Panc1 (cell line): ENCODE measurements around the gene ENHO. TPM values are rescaled to one million over a fixed set of nuclear protein-coding genes. Genes with fewer than 3 reads are reported as not detected.

Source experiments
- ATAC-seq: fragments of 200-7000 bp; cut with Tn5 transposase; 2 replicates; pipeline ENCODE4 v1.9.1; 2020; ENCODE audit warnings: mild to moderate bottlenecking, moderate library complexity
- BruUV-seq: library from RNA; stranded (reverse); fragments of 400-500 nt; replicated peaks from 2 replicates; lab custom pipeline; 2021; lab: Mats Ljungman, UMichigan
- CTCF ChIA-PET: fragments of 300-600 bp; sonication (Branson Sonifier 250); formaldehyde crosslinking; loops from one replicate; lab custom pipeline; 2022; ENCODE audit warnings: antibody characterized with exemption; lab: Charles Lee
- POLR2A ChIA-PET: fragments of 300-600 bp; sonication (Branson Sonifier 250); formaldehyde crosslinking; loops from one replicate; lab custom pipeline; 2022; ENCODE audit warnings: antibody characterized with exemption; lab: Charles Lee
- DNase-seq: peaks from one replicate; pipeline ENCODE4 v3.0.0-alpha.2; 2010; ENCODE audit warnings: low read depth, low spot score
- H3K27ac ChIP-seq: 2 replicates; pipeline ENCODE4 v1.5.1; 2011; ENCODE audit warnings: mild to moderate bottlenecking, low read length, inconsistent platforms
- H3K27me3 ChIP-seq: fragments of 200-500 bp; sonication (Bioruptor generic); 2 replicates; pipeline ENCODE4 v1.6.0; 2014; ENCODE audit warnings: low read length, inconsistent platforms; ENCODE audit not compliant: control insufficient read depth, insufficient read depth
- H3K36me3 ChIP-seq: fragments of 200-500 bp; sonication (Bioruptor generic); 2 replicates; pipeline ENCODE4 v1.5.1; 2014; ENCODE audit warnings: inconsistent platforms, mild to moderate bottlenecking, low read length, moderate library complexity; ENCODE audit not compliant: control insufficient read depth, insufficient read depth
- H3K4me1 ChIP-seq: 2 replicates; pipeline ENCODE4 v1.5.1; 2011; ENCODE audit warnings: inconsistent platforms, mild to moderate bottlenecking, low read length, moderate library complexity; ENCODE audit not compliant: control insufficient read depth, insufficient read depth
- H3K4me3 ChIP-seq, 2 experiments: 2 replicates each; pipeline ENCODE4 v1.5.1; 2011 to 2012; ENCODE audit warnings: low read depth in 2 of 2, low read length in 2 of 2, mild to moderate bottlenecking in 2 of 2, inconsistent platforms in 1 of 2, moderate library complexity in 1 of 2
- H3K9me3 ChIP-seq: fragments of 200-500 bp; sonication (Bioruptor generic); 2 replicates; pipeline ENCODE4 v1.5.1; 2014; ENCODE audit warnings: low read depth, mild to moderate bottlenecking, inconsistent platforms, low read length, moderate library complexity; ENCODE audit not compliant: control insufficient read depth, insufficient read depth
- CTCF ChIP-seq: fragments of 450-650 bp; IDR thresholded peaks from 2 replicates; pipeline ENCODE4 v1.5.1; 2017; ENCODE audit warnings: mild to moderate bottlenecking
- POLR2AphosphoS5 ChIP-seq: IDR thresholded peaks from 2 replicates; pipeline ENCODE4 v1.6.1; 2012; ENCODE audit warnings: mild to moderate bottlenecking, low read depth, low read length, moderate library complexity
- SIN3A ChIP-seq: IDR thresholded peaks from 2 replicates; pipeline ENCODE4 v1.6.1; 2012; ENCODE audit warnings: low read depth, mild to moderate bottlenecking, low read length, moderate library complexity, borderline replicate concordance; ENCODE audit not compliant: insufficient read depth
- TCF7L2 ChIP-seq: IDR thresholded peaks from 2 replicates; pipeline ENCODE4 v1.6.1; 2011; ENCODE audit warnings: mild to moderate bottlenecking, low read depth, low read length, inconsistent platforms
- in situ Hi-C: cut with HindIII; loops from 2 replicates; pipeline ENCODE4 v1.10.0; 2016; ENCODE audit warnings: low sequenced_read_pairs, low pct_unique_long_range_greater_than_20kb
- intact Hi-C: fragments of 100-400 bp; cut with micrococcal nuclease; formaldehyde crosslinking; loops from one replicate; pipeline ENCODE4 v1.10.0; 2022; ENCODE audit not compliant: unreplicated experiment
- total RNA-seq: library from RNA; stranded (reverse); gene quantifications from one replicate; pipeline ENCODE4 v1.2.1, GENCODE V29; 2021; ENCODE audit not compliant: unreplicated experiment
- TF ChIP-seq, protein P1 (sequence below), 2 experiments: IDR thresholded peaks; 2 replicates each; pipeline ENCODE4 v1.6.1; 2011 to 2012; ENCODE audit warnings: low read depth in 2 of 2, control low read depth in 1 of 2, low read length in 1 of 2, mild to moderate bottlenecking in 1 of 2, moderate library complexity in 1 of 2; ENCODE audit not compliant: insufficient read depth in 1 of 2

Gene ENHO
- total RNA-seq, 1 experiment from 2014 or later: 7.2 TPM

DNA sequence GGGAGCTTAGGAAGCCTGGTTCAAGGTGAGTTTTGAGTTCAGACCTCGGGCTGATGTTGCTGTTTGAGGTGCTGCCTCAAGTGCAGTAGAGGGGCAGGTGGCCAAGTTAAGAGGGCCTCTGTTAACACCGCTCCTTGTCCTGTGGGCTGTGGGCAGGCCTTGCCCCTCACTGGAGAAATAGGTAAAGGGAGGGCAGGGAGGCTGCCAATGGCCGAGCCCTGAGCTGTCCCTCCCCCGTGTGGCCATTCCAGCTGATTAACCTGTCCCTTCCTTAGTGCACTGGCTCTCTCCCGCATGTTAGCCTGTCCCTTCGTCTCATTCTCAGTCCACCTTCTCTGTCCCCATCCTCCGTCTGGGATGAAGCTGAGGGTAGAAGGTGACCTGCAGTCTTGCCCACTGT is 45.3 kb upstream of the ENHO start:
- in situ Hi-C loops (no loop called here), intact Hi-C loops (no loop called here)
- no peak for DNase-seq
- H3K27ac ChIP-seq: no peak overlapping the region
- no peaks in the 10 kb centered on the region for H3K27me3 ChIP-seq
- POLR2A ChIA-PET: no interaction called here
- no peaks in the 10 kb centered on the region for H3K9me3 ChIP-seq
- H3K36me3 ChIP-seq: no peaks in the 10 kb centered on the region
- no TSS peak for BruUV-seq
- CTCF ChIA-PET: no interaction called here
- no peak overlapping the region for H3K4me3 ChIP-seq
- no peaks in the 10 kb centered on the region for H3K4me1 ChIP-seq
- ATAC-seq: no peak
- TF ChIP-seq TCF7L2 (no peak), CTCF (no peak), POLR2AphosphoS5 (no peak), SIN3A (no peak)
- TF ChIP-seq, protein P1, sequence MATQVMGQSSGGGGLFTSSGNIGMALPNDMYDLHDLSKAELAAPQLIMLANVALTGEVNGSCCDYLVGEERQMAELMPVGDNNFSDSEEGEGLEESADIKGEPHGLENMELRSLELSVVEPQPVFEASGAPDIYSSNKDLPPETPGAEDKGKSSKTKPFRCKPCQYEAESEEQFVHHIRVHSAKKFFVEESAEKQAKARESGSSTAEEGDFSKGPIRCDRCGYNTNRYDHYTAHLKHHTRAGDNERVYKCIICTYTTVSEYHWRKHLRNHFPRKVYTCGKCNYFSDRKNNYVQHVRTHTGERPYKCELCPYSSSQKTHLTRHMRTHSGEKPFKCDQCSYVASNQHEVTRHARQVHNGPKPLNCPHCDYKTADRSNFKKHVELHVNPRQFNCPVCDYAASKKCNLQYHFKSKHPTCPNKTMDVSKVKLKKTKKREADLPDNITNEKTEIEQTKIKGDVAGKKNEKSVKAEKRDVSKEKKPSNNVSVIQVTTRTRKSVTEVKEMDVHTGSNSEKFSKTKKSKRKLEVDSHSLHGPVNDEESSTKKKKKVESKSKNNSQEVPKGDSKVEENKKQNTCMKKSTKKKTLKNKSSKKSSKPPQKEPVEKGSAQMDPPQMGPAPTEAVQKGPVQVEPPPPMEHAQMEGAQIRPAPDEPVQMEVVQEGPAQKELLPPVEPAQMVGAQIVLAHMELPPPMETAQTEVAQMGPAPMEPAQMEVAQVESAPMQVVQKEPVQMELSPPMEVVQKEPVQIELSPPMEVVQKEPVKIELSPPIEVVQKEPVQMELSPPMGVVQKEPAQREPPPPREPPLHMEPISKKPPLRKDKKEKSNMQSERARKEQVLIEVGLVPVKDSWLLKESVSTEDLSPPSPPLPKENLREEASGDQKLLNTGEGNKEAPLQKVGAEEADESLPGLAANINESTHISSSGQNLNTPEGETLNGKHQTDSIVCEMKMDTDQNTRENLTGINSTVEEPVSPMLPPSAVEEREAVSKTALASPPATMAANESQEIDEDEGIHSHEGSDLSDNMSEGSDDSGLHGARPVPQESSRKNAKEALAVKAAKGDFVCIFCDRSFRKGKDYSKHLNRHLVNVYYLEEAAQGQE (IDR thresholded peaks at IDR 0.05; ENCODE audit: insufficient read depth in 1 of 2, low read depth in 2 of 2, low read length in 1 of 2): no peak

- intact Hi-C loops (no loop called here), in situ Hi-C loops (no loop called here)
- no peaks in the 10 kb centered on the region for H3K4me1 ChIP-seq
- no TSS peak for BruUV-seq
- POLR2A ChIA-PET: no interaction called here
- no peaks in the 10 kb centered on the region for H3K9me3 ChIP-seq
- H3K27ac ChIP-seq: no peak overlapping the region
- CTCF ChIA-PET: no interaction called here
- no peaks in the 10 kb centered on the region for H3K27me3 ChIP-seq
- TF ChIP-seq TCF7L2 (no peak), POLR2AphosphoS5 (no peak), SIN3A (no peak), CTCF (no peak)
- TF ChIP-seq, protein P1 (IDR thresholded peaks at IDR 0.05; ENCODE audit: insufficient read depth in 1 of 2, low read depth in 2 of 2, low read length in 1 of 2): no peak
- DNase-seq (no peak), ATAC-seq (no peak)
- no peaks in the 10 kb centered on the region for H3K36me3 ChIP-seq
- no peak overlapping the region for H3K4me3 ChIP-seq
Measured at GRCh38 chr9:34566972-34567371, 44.2 kb upstream of the ENHO start.
